SK-N-SH (cell line): ENCODE data around the gene VWF. TPM values are rescaled to one million over a fixed set of nuclear protein-coding genes. Genes with fewer than 3 reads are reported as not detected.

Experiments
- CTCF ChIA-PET: fragments of 300-600, 350-600 bp; formaldehyde crosslinking; extraction: SDS; loops from one replicate; lab custom pipeline; 2021; lab: Yijun Ruan, JAX
- POLR2A ChIA-PET: fragments of 350-600 bp; sonication (Branson Sonifier 250); formaldehyde crosslinking; extraction: SDS; loops from one replicate; lab custom pipeline; 2020; ENCODE audit warnings: antibody characterized with exemption, inconsistent platforms; lab: Yijun Ruan, JAX
- DNase-seq: peaks from one replicate; pipeline ENCODE4 v3.0.0; 2012
- H2AFZ ChIP-seq: fragments of 200-600 bp; sonication (generic); 2 replicates; pipeline ENCODE4 v1.8.1; 2016; ENCODE audit warnings: antibody characterized with exemption, mild to moderate bottlenecking, low read depth
- H3F3A ChIP-seq: fragments of 200-600 bp; sonication (generic); replicated peaks from 2 replicates; pipeline ENCODE3; 2016; ENCODE audit warnings: antibody characterized with exemption, mild to moderate bottlenecking; ENCODE audit not compliant: insufficient read depth
- H3K27ac ChIP-seq, 2 experiments: fragments of 200-500 bp in 1 of 2; fragments of 200-600 bp in 1 of 2; sonication (Bioruptor generic) in 1 of 2; sonication (generic), shearing (Covaris generic) in 1 of 2; 2 replicates each; pipeline versions ENCODE4 v1.5.1 to v1.6.1; 2014 to 2016; ENCODE audit warnings: low read depth in 2 of 2, inconsistent platforms in 1 of 2, low read length in 1 of 2, mild to moderate bottlenecking in 1 of 2, mixed read lengths in 1 of 2
- H3K27me3 ChIP-seq: fragments of 200-600 bp; sonication (generic), shearing (Covaris generic); 2 replicates; pipeline ENCODE4 v1.6.1; 2016; ENCODE audit warnings: mixed run types; ENCODE audit not compliant: insufficient read depth
- H3K36me3 ChIP-seq, 2 experiments: fragments of 200-500 bp in 1 of 2; fragments of 200-600 bp in 1 of 2; sonication (Bioruptor generic) in 1 of 2; sonication (generic) in 1 of 2; replicated peaks in 1 of 2; 2 replicates each; pipeline versions ENCODE3 to v1.5.1; 2014 to 2016; ENCODE audit warnings: low read length in 1 of 2, mild to moderate bottlenecking in 1 of 2; ENCODE audit not compliant: insufficient read depth in 2 of 2, control insufficient read depth in 1 of 2
- H3K4me1 ChIP-seq, 2 experiments: fragments of 200-500 bp in 1 of 2; fragments of 200-600 bp in 1 of 2; sonication (Bioruptor generic) in 1 of 2; sonication (generic), shearing (Covaris generic) in 1 of 2; 2 replicates each; pipeline versions ENCODE4 v1.5.1 to v1.6.1; 2014 to 2016; ENCODE audit warnings: low read depth in 1 of 2, low read length in 1 of 2, mixed run types in 1 of 2; ENCODE audit not compliant: insufficient read depth in 2 of 2, control insufficient read depth in 1 of 2
- H3K4me2 ChIP-seq: fragments of 200-600 bp; sonication (generic), shearing (Covaris generic); 2 replicates; pipeline ENCODE4 v1.6.1; 2017; ENCODE audit warnings: mixed run types
- H3K4me3 ChIP-seq, 2 experiments: fragments of 200-500 bp in 1 of 2; fragments of 200-600 bp in 1 of 2; sonication (Bioruptor generic) in 1 of 2; sonication (generic), shearing (Covaris generic) in 1 of 2; 2 replicates each; pipeline versions ENCODE4 v1.5.1 to v1.8.1; 2014 to 2016; ENCODE audit warnings: low read depth in 2 of 2, inconsistent platforms in 1 of 2, low read length in 1 of 2, mild to moderate bottlenecking in 1 of 2, mixed read lengths in 1 of 2, moderate library complexity in 1 of 2
- H3K79me2 ChIP-seq: fragments of 200-600 bp; sonication (generic); 2 replicates; pipeline ENCODE4 v1.8.1; 2017; ENCODE audit warnings: mild to moderate bottlenecking; ENCODE audit not compliant: insufficient read depth
- H3K9ac ChIP-seq: fragments of 200-600 bp; sonication (generic); 2 replicates; pipeline ENCODE4 v1.6.1; 2017; ENCODE audit warnings: mixed run types
- H3K9me2 ChIP-seq: fragments of 200-600 bp; sonication (generic); 2 replicates; pipeline ENCODE4 v1.6.1; 2017; ENCODE audit warnings: mixed run types
- H3K9me3 ChIP-seq: fragments of 200-600 bp; sonication (generic); 2 replicates; pipeline ENCODE4 v1.6.1; 2017; ENCODE audit warnings: mixed run types, mild to moderate bottlenecking, moderate library complexity
- H4K20me1 ChIP-seq: fragments of 200-600 bp; sonication (generic); 2 replicates; pipeline ENCODE4 v1.6.1; 2017; ENCODE audit warnings: mild to moderate bottlenecking, mixed run types; ENCODE audit not compliant: insufficient read depth
- CHD2 ChIP-seq: fragments of 150-350 bp; IDR thresholded peaks from 2 replicates; pipeline ENCODE4 v1.6.1; 2018; ENCODE audit warnings: low read length; ENCODE audit not compliant: partially characterized antibody
- CTCF ChIP-seq: fragments of 200-600 bp; sonication (generic); IDR thresholded peaks from 2 replicates; pipeline ENCODE4 v1.6.1; 2017; ENCODE audit warnings: antibody characterized with exemption, mild to moderate bottlenecking, moderate library complexity
- ELF1 ChIP-seq: IDR thresholded peaks from 2 replicates; pipeline ENCODE4 v1.4.0; 2012
- EP300 ChIP-seq, 2 experiments: IDR thresholded peaks; 2 replicates each; pipeline versions ENCODE4 v1.4.0 to v1.6.1; 2012; ENCODE audit warnings: borderline replicate concordance in 1 of 2, low read depth in 1 of 2, low read length in 1 of 2
- IRF3 ChIP-seq: fragments of 150-350 bp; IDR thresholded peaks from 2 replicates; pipeline ENCODE4 v1.6.1; 2016; ENCODE audit warnings: mild to moderate bottlenecking, low read depth, low read length
- JUND ChIP-seq: IDR thresholded peaks from 2 replicates; pipeline ENCODE4 v1.4.0; 2012
- MAX ChIP-seq: IDR thresholded peaks from 2 replicates; pipeline ENCODE4 v1.4.0; 2012; ENCODE audit warnings: low read depth
- MEF2A ChIP-seq: IDR thresholded peaks from 2 replicates; pipeline ENCODE4 v1.4.0; 2012; ENCODE audit warnings: low read depth, borderline replicate concordance
- NFIC ChIP-seq: IDR thresholded peaks from 2 replicates; pipeline ENCODE4 v1.4.0; 2012; ENCODE audit warnings: borderline replicate concordance
- PBX3 ChIP-seq: IDR thresholded peaks from 2 replicates; pipeline ENCODE4; 2012
- POLR2AphosphoS5 ChIP-seq: IDR thresholded peaks from 2 replicates; pipeline ENCODE4 v1.6.1; 2012; ENCODE audit warnings: low read depth, low read length
- RAD21 ChIP-seq: IDR thresholded peaks from 2 replicates; pipeline ENCODE4 v1.6.1; 2012; ENCODE audit warnings: mild to moderate bottlenecking, low read length
- SIN3A ChIP-seq: IDR thresholded peaks from 2 replicates; pipeline ENCODE4 v1.6.1; 2012; ENCODE audit warnings: low read depth, mild to moderate bottlenecking, low read length, moderate library complexity, borderline replicate concordance
- TAF1 ChIP-seq: IDR thresholded peaks from 2 replicates; pipeline ENCODE4 v1.6.1; 2012; ENCODE audit warnings: low read depth, mild to moderate bottlenecking, low read length, moderate library complexity, borderline replicate concordance
- USF1 ChIP-seq: IDR thresholded peaks from 2 replicates; pipeline ENCODE4 v1.4.0; 2012; ENCODE audit warnings: low read depth, borderline replicate concordance
- ZBTB33 ChIP-seq: IDR thresholded peaks from 2 replicates; pipeline ENCODE4 v1.4.0; 2012; ENCODE audit warnings: low read depth, borderline replicate concordance
- WGBS: methylation state at CpG from one replicate; pipeline ENCODE4 v1.1.6; 2017; ENCODE audit warnings: low lambda C conversion rate; 5-methylcytosine and 5-hydroxymethylcytosine counted together
- polyA plus RNA-seq, 3 experiments: library from polyadenylated mRNA; depleted of rRNA; stranded (reverse); fragments of >200 nt; gene quantifications; 2 replicates each; pipeline ENCODE4 v1.2.3, GENCODE V29; 2012

VWF gene
- polyA plus RNA-seq, 1 of the 3 experiments (the other 2 are of a cell fraction): 0.12 TPM

GRCh38 chr12:6172862-6173261 lies 48.4 kb upstream of the VWF start:
- no peak for DNase-seq
- TF ChIP-seq PBX3 (no peak), EP300 (IDR thresholded peaks at IDR 0.05; ENCODE audit: borderline replicate concordance in 1 of 2, low read depth in 1 of 2, low read length in 1 of 2) (no peak), USF1 (no peak), ZBTB33 (no peak), NFIC (no peak), TAF1 (no peak), IRF3 (no peak)
- H4K20me1 ChIP-seq: no peaks in the 10 kb centered on the region
- 56% methylated on average over 4 of the region's 4 CpGs for WGBS
- H3K4me3 ChIP-seq: no peak overlapping the region
- H3K4me1 ChIP-seq: peaks cover 0 to 9% of the 10 kb centered on the region in 2 experiments; a peak in 3 of 4 replicates
- ChIA-PET POLR2A (no interaction called here), CTCF (no interaction called here)
- no peaks in the 10 kb centered on the region for H3K79me2 ChIP-seq
- H3K36me3 ChIP-seq: no peaks in the 10 kb centered on the region
- no peak overlapping the region for H3K9ac ChIP-seq
- no peak overlapping the region for H3K27ac ChIP-seq
- H3K4me2 ChIP-seq: no peak overlapping the region
- H3K27me3 ChIP-seq: no peaks in the 10 kb centered on the region
- H3K9me2 ChIP-seq: no peaks in the 10 kb centered on the region
- H2AFZ ChIP-seq: no peak overlapping the region
- no peaks in the 10 kb centered on the region for H3K9me3 ChIP-seq
- H3F3A ChIP-seq: no peaks in the 10 kb centered on the region

- H3K4me1 ChIP-seq: peaks cover 5 to 15% of the 10 kb centered on the region in 2 experiments; a peak in 3 of 4 replicates
- H3K9ac ChIP-seq: no peak overlapping the region
- no peaks in the 10 kb centered on the region for H3K9me2 ChIP-seq
- WGBS: 93% methylated on average over 15 of the region's 15 CpGs
- H3K27ac ChIP-seq: no peak overlapping the region
- no peak overlapping the region for H2AFZ ChIP-seq
- H3F3A ChIP-seq: peaks cover 6% of the 10 kb centered on the region
- H3K9me3 ChIP-seq: no peaks in the 10 kb centered on the region
- CTCF ChIA-PET: no interaction called here
- H3K27me3 ChIP-seq: no peaks in the 10 kb centered on the region
- POLR2A ChIA-PET: no interaction called here
- no peak for DNase-seq
- H3K36me3 ChIP-seq: no peaks in the 10 kb centered on the region
- H3K79me2 ChIP-seq: no peaks in the 10 kb centered on the region
- no peak overlapping the region for H3K4me2 ChIP-seq
- H4K20me1 ChIP-seq: no peaks in the 10 kb centered on the region
- no peak overlapping the region for H3K4me3 ChIP-seq
- TF ChIP-seq CHD2 (no peak), CTCF (no peak), ZBTB33 (no peak), MEF2A (no peak), TAF1 (no peak), RAD21 (no peak), POLR2AphosphoS5 (no peak), MAX (no peak), PBX3 (no peak), EP300 (IDR thresholded peaks at IDR 0.05; ENCODE audit: borderline replicate concordance in 1 of 2, low read depth in 1 of 2, low read length in 1 of 2) (no peak), SIN3A (no peak), JUND (no peak), ELF1 (no peak)
Measured at GRCh38 chr12:6172086-6172485, 47.6 kb upstream of the VWF start.
